HG03442 (cell line): Measurements from ENCODE around the gene CARD11.

ENCODE experiments used
- ATAC-seq: cut with Tn5 transposase; IDR thresholded peaks from one replicate; pipeline ENCODE4 v1.9.1; 2021; ENCODE audit warnings: mild to moderate bottlenecking, moderate library complexity; ENCODE audit not compliant: unreplicated experiment

The CARD11 gene

DNA sequence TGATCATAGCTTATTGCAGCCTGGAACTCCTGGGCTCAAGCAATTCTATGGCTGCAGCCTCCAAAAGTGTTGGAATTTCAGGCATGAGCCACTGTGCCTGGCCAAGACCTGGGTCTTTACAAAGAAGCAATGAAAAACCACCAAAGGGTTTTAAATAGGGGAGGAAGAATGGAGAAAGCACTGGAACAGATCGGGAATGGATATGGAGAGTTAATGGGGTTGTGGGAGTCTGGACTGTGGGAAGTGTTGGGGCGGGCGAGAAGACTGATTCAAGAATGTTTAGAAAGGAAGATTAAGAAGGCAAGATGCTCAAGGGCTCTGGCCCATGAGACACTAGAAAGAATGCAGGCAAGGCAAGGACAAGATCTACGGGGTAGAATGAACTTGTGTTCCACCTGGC, 98.5 kb downstream of the CARD11 start:
- ATAC-seq: no peak

DNA sequence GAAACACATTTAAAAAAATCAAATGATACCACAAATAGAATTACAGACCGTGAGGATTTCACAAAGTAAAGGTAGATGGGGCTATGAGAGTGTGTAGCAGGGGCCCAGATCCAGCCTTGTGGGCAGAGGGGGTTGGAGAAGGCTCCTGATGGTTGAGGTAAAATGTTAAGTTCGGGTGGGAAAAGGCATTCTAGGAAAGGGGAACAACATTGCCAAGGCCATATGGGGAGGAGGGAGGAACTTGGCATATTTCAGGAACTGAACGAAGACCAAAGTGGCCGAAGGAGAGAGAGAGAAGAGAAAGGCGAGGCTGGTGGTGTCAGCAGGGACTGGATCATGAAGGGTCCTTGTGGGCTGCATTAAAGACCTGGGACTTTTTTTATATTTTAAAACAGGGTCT, 98.9 kb downstream of the CARD11 start:
- no peak for ATAC-seq

DNA sequence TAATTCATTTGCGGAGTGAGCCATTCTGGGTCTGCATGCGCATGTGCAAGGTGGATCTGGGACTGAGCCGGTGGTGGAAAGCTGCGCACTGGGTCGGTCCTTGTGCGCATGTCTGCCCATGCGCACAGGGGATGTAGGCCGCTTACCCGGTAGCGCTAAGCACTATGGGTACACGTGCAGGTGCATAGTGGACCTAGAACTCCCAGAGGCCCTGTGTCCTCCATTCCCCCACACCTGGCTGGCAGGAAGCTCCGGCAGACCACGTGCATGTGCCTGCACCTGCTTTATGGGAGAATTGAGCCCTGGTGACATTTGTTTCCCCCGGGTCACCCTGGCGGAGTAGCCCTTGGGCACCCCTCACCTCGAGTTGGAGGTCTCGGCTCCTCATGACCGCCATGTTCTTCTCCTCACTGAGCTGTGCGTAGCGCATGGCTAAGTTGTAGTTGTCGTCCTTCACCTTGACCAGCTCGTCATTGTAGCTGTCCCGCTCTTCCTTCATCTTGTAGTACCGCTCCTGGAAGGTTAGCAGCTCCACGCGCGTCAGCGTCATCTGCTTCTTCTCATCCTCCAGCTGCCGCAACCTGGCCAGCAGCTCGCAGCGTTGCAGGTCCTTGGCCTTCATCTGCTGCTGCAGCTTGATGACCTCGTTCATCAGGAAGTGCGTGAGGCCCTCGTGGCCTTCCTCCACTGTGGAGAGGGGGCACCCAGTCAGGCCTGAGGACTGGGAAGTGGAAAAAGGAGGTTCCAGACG, 99.6 kb downstream of the CARD11 start:
- ATAC-seq: no peak

DNA sequence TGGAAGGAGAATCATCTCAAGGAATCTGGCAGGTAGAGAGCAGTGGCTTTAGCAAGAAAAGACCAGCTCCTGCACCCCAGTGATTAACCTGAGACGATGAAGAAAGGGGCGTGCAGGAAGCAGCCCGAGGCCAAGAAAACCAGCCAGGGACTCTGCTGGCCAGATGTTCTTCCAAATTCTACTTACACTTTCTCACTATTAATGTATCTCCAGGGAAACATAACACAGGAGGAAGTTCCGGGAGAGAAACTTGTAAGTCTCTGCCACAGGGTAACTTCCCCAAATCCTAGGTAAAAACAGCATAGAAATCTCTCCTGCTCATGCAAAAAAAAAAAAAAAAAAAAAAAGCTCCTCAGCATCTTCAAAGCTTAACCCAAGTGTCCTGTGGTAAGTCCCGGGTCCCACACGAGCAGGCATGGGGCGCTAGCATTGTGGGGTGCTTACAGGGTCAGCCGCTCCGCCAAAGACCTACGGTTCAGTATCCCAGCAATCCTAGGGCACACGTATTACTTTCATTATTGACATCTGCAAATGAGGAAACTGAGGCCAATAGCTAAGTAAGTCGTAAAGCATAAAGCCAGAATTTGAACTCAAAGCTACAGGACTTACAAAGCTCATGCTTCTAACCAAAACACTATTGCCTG, 102.3 kb downstream of the CARD11 start:
- ATAC-seq: no peak

DNA sequence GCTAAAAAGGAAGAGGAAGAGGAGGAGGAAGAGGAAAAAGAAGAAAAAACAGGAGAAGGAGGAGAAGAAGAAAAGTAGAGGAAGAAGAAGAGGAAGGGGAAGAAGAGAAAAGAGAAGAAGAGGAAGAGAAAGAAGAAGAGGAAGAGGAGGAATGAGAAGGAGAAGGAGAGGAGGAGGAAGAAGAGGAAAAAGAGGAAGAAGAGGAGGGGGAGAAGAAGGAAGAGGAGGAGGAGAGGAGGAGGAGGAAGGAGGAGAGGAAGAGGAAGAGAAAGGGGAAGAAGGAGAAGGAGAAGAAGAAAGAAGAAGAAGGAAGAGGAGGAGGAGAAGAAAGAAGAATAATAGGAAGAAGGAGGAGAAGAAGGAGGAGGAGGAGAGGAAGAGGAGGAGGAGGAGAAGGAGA, 103.2 kb downstream of the CARD11 start:
- ATAC-seq: no peak

DNA sequence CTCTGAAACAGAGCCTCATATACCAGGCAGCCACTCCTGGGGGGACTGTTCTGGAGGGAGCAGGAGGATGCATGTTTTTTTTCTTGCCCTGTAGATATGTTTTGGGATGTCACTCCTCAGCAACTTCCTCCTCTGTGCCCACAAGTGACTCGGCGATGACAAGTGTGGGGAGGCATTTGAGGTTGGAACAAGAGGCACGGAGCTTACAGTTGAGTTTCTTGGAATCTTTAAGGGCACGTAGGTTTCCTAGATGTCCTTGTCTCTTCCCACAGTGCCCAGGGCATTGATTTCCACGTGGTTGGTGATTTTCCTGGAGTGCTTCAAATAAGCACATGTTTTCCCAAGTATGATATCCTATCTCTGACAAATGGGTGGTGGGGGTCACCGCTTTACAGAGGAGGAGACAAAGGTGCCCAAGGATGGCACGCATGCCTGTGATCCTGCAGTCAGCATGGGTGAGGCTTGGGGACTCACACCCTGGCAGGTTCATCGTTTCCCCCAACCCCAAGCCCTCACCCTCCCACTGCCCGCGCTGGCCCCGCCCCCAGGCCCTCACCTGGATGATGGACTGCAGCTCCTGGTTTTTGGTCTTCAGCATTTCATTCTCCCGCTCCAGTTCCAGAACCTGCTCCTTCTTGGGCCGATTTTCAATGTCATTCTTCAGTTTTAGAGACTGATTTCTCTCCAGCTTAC, 104.3 kb downstream of the CARD11 start:
- no peak for ATAC-seq

DNA sequence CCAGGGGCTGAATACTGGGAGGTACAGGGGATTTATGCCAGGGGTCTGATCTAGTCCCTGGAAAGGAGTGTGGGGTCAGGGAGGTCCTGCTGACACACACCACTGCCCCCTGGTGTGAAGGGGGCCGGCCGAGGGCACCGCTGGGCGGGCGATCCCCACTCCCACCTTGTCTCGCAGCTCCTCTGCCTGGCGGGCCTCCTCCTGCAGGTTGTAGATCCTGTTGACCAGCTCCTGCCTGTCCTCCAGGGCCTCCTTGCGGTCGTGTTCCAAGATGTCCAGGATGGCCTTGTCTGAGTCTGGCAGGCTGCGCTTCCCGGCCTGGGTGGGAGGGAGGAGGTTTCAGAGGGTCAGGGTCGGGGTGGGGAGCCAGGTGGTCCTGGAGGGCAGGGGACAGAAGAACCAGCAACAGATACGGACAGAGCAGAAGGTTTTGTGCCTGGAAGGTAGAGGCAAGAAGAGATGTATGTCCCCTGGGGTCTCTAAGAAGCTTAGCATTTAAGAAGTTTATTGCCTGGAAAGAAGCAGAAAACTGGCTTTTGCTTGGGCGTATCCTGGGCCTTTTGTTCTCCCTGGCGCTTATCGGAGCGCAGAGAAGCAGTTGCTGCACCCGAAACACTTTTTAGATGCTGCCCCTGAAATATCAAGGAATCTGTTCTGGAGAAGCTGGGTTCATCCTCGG, 105.0 kb downstream of the CARD11 start:
- no peak for ATAC-seq

DNA sequence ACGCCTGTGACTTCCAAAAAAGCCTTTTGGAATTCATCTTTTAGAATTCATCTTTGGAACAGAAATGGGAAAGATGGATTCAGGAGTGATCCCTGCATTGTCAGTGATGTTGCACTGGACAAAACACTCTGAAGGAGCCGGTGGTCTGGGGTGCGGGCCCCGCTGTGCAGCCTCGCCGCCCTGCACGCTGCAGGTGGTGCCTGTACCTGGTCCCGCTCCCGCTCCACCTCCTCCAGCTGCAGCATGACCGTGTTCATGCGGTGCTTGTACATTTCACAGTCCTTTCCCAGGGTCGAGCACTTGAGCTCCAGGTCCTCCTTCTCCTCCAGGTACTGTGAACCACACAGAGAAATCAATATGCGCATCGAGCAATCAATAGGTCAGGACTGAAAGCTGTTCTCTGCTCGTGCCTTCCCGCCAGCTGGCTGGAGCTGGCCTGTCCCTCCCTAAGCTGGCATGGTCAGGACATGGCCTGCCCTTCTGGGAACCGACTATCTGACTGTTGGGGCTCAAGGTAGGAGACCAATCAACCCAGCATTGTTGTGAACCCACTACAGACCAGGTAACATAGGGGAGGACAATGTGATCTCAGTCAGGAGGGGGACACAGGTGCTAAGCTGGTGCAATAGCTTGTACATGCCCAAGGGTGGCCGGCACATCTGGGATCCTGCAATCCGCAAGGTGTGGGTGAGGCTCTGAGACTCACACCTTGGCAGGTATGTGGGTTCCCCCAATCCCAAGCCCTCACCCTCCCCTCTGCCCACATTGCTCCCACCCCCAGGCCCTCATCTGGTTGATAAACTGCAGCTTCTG, 105.8 kb downstream of the CARD11 start:
- no peak for ATAC-seq

DNA sequence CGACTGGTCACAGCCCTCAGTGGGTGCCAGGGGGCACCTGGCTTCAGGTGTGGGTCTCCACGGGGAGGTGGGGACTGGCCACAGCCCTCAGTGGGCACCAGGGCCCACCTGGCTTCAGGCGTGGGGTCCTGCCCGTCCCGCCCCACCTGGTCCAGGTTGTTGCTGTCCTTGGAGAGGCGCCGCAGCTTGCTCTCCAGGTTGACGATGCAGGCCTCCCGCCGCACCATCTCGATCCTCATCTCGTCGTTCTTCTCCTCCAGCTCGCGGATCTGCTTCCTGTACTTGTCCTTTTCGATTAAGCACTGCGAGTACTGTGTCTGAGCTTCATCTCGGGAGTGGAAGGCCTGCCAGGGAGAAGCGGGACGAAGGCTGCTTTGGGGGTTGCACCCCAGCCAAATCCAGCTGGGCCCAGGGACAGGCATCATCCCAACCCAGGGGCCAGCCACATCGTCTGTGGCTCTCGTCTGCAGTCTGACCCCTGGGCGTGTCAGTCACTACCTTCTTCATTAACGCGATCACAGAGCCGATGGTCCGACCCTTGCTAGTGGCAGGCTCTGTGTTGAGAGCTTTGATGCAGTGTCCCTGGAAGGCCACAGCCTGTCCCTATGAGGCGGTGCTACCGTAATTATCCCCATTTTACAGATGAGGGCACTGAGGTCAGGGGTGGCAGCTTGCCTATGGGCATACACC, 106.6 kb downstream of the CARD11 start:
- ATAC-seq: no peak

DNA sequence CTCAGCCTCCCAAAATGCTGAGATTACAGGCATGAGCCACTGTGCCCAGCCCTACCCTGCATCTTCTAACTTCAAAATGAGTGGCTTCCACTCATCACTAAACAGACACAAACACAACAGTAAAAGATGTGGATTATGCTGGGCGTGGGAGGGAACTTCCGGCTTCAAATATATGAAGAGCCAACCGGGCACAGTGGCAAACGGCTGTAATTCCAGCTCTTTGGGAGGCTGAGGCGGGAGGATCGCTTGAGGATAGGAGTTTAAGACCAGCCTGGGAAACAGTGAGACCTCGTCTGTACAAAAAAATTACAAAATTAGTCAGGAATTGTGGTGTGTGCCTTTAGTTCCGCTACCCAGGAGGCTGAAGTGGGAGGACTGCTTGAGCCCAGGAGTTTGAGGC, 107.4 kb downstream of the CARD11 start:
- ATAC-seq: no peak

DNA sequence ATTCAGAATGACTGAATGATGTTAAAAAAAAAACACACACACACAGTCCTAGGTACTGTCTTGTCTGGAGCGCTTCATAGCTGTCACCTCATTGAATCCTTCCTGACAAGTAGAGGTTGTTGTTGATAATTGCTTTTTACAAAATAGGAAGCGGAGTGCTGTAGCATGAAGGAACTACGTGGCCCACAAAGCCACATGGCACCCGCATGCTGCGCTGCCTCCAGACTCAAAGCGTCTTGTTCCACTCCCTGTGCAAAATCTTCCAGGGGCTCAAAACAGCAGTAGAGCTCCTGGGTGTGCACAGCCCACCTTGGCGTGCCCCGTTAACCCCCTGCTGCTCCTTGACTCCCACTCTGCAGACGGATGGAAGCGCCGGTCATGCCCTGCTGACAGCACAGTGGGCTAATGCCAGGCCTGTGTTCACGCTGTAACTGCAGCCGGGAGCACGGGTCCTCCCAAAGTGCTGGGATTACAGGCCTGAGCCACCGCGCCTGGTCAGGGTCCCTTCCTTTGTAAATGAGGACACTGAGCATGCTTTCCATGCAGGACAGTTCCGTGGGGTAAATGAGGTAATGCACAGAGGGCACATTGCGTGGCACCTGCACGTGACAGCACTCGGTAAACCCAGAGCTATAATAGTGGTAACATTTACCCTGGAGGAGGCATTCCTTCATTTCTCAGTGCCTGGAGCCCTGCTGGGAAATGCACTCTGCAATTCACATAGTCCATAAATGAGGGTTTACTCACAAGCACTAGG, 108.5 kb downstream of the CARD11 start:
- ATAC-seq: no peak

DNA sequence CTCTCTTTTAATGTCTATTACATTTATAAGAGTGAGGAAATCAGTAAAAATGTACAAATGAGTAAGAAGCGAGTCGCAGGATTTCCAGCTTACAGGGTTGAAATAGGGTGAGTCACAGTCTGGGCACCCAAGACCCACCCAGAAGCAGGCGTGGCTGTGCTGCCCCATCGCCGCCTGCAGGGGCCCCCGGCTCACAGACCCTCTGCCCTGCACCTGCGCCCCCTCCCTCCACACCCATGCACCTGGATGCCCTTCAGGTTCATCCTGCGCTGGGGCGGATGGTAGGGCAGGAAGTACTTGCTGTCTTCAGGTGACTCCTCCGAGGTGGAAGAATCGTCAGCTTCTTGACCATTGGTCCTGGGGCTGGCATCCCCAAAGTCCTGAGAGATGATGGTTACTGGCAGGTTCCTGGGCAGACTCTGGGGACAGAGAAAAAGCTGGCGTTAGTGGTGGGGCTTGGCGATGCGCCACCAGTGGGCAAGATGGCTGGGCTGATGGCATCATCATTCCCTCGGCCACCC, 109.4 kb downstream of the CARD11 start:
- no peak for ATAC-seq

DNA sequence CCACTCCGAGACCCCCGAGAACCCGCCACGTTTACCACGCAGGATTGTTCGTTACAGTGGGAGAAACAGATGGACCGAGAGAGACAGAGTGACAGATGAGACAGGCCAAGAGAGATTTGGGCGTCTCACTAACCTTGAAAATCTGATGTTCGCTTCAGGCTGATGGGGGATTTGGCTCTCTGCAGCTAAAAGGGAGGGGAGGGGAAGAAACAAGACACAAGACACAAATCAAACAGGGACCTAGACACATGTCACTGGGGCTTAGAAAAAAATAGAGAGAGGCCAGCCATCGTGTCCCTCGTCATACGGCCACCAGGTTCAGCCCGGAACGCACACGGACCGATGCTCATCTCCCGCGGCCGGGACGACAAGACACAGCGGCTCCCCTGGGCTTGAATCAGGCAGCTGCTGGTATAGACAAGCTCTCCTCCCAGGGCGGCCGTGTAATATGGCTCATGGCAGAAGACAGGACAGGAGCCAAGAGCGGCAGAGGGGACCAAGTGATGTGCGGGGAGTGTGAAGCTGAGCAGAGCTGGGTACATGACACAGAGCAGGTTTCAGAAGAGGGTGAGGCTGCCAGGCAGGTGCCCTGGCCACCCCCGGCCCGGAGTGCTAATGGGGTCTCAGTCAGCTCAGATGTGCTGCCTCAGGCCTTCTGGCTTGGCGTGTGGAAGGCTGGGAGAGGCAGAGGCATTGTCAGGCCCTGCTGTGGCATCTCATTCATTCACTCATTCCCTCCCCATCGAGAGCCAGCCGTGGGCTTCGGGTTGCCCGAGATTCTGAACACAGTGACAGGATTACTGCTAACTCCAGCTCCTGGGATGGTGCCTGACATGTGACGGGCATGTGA, 111.0 kb downstream of the CARD11 start:
- no peak for ATAC-seq

DNA sequence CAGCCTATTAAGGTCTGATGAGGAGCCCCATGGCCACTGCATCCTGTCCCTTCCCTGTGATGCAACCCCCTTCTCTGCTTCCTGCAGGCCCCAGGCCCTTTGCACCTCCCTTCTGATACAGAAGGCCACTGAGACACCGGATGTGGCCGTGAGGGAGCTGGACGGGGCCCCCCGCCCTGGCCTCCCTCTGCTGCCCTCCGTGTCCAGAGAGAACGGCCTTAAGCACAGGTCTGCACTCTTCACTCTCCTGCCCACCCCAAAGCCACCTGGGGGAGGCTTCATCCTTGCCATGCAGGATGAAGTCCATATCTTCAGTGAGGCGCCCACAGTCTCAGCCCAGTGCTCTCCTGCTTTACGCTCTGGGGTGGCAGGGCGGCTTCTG, 112.6 kb downstream of the CARD11 start:
- no peak for ATAC-seq

DNA sequence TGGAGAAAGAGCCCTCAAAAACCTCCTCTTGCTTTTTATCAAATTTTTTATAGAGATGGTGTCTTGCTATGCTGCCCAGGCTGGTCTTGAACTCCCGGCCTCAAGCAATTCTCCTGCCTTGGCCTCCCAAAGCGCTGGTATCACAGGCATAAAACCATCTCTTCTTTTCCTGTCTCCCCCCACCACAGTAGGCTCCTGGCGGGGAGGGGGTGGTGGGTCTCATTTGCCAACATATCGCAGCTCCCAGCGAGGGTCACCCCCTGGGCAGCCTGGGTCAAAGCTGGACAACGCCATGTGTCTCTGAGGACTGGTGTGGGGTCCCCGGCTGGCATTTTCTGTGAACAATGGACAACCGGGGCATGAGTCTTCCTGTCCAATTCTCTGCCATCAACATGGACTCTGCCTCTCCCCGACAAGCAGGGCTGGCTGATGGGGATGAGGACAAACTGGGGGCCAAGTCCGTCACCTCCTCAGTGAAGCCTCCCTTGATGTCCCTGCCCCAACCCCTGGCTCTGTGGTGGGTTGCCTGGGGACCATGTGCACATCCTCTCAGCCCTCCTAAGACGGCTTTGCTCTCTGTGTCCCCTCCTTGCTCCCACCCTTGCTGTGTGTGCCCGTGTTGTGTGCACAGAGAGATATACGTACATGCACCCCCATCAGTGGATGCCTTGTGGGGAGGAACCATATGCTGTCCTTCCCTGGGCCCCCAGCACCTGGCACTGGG, 113.2 kb downstream of the CARD11 start:
- no peak for ATAC-seq

DNA sequence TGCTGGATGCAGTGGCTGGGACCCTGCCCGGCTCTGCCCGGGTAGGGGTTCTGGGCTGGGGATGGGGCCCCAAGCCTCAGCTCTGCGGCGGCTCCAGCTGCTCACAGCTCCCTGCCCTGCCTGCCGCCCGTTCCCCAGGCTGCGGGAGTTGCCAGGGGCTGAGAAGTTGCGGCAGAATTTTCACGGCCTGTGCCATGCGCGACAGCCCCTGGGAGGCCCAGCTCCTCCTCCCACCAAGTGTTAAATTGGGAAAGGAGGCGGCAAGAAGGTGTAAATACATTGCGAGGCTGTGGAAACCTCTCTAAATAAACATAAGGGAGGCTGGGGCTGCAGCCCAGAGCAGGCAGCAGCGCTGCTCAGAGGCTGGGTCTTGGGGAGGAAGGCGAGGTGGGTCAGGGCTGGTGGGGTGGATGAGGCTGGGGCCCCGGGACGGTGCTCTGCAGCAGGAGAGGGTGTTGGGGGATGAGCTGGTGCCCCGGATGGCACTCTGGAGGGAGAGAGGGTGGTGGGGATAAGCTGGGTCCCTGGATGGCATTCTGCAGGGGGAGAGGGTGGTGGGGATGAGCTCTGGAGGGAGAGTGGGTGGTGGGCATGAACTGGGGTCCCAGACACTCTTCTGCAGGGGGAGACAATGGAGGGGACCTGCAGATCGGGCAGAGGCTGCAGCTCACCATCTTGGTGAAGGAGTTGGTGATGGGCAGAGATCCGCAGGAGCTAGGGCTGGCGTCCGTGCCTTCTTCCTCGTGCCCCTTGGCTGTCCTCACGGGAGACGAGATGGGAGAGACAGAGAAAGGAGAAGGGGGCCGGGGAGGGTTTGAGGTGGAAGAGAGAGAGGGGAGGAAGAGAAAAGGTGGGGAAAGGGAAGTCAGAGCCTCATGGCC, 114.1 kb downstream of the CARD11 start:
- ATAC-seq: no peak
